ENCODE data around the gene RNF20. TPM values are rescaled to one million over a fixed set of nuclear protein-coding genes. Genes with fewer than 3 reads are reported as not detected.

RNF20 gene
- polyA plus RNA-seq, 1 donor (not counting 4 experiments of a cell fraction or from before 2014, with no cell fraction given) = 28.8 TPM

DNA sequence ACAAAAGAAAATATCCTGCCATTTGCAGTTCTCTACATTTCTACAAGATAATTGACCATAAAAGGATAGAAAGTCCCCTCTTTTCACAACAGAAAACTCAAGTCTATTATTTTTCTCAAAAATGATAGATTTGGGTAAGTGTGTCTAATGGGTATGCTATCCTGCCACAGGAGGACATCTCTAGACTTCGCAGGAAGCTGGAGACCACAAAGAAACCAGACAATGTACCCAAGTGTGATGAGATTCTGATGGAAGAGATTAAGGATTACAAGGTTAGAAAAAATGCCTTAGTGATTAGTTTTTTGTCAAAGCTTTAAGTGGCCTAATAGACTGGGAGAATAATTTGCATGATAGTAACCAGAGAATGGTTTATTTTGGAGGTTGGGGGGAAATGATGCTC, 28.1 kb downstream of the RNF20 start:
- no peak overlapping the region for H3K4me2 ChIP-seq (ENCODE audit: control insufficient read depth, extremely low read depth, insufficient read depth, low read depth, low read length)
- no peaks in the 10 kb centered on the region for H3K27me3 ChIP-seq (ENCODE audit: control insufficient read depth, extremely low read depth, insufficient read depth, low read length)
- H3K36me3 ChIP-seq (ENCODE audit: control insufficient read depth in 2 of 2, extremely low read depth in 1 of 2, insufficient read depth in 2 of 2, low read length in 2 of 2) = peaks cover 13 to 17% of the 10 kb centered on the region in 2 experiments
- H4K20me1 ChIP-seq (ENCODE audit: control insufficient read depth, extremely low read depth, insufficient read depth, low read length) = no peaks in the 10 kb centered on the region
- no peak for TF ChIP-seq EZH2 (IDR thresholded peaks at IDR 0.05; ENCODE audit: low read length)
- TF ChIP-seq, protein P1, sequence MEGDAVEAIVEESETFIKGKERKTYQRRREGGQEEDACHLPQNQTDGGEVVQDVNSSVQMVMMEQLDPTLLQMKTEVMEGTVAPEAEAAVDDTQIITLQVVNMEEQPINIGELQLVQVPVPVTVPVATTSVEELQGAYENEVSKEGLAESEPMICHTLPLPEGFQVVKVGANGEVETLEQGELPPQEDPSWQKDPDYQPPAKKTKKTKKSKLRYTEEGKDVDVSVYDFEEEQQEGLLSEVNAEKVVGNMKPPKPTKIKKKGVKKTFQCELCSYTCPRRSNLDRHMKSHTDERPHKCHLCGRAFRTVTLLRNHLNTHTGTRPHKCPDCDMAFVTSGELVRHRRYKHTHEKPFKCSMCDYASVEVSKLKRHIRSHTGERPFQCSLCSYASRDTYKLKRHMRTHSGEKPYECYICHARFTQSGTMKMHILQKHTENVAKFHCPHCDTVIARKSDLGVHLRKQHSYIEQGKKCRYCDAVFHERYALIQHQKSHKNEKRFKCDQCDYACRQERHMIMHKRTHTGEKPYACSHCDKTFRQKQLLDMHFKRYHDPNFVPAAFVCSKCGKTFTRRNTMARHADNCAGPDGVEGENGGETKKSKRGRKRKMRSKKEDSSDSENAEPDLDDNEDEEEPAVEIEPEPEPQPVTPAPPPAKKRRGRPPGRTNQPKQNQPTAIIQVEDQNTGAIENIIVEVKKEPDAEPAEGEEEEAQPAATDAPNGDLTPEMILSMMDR (optimal IDR thresholded peaks at IDR 0.05 in 1 of 3, IDR thresholded peaks at IDR 0.05 in 1 of 3, conservative IDR thresholded peaks at IDR 0.05 in 1 of 3; ENCODE audit: extremely low read depth in 1 of 3, insufficient read depth in 2 of 3, low read length in 3 of 3) = no peak
- DNase-seq (ENCODE audit: low read depth, low spot score) = no peak
- H3K9me3 ChIP-seq (ENCODE audit: control insufficient read depth, low read depth, low read length) = no peaks in the 10 kb centered on the region
- H3K4me1 ChIP-seq (ENCODE audit: control insufficient read depth, extremely low read depth, insufficient read depth, low read length) = no peaks in the 10 kb centered on the region
- no peaks in the 10 kb centered on the region for H3K9me1 ChIP-seq (ENCODE audit: control insufficient read depth, extremely low read depth, insufficient read depth, low read length)
- FAIRE-seq = no peak
- H3K9ac ChIP-seq (ENCODE audit: control insufficient read depth, extremely low read depth, insufficient read depth, low read length) = no peak overlapping the region
- no peak overlapping the region for H3K27ac ChIP-seq (ENCODE audit: control insufficient read depth, insufficient read depth, low read length)
- H2AFZ ChIP-seq (ENCODE audit: control insufficient read depth, low read length) = no peak overlapping the region
- dilution Hi-C loops (cut with MboI; ENCODE audit: extremely low pct_ligation_motif_present, low sequenced_read_pairs) = no loop called here
- no peaks in the 10 kb centered on the region for H3K79me2 ChIP-seq (ENCODE audit: control insufficient read depth, insufficient read depth, low read length)
- H3K4me3 ChIP-seq (ENCODE audit: control insufficient read depth in 2 of 3, extremely low read depth in 1 of 3, insufficient read depth in 2 of 3, low read depth in 1 of 3, low read length in 3 of 3) = no peak overlapping the region

DNA sequence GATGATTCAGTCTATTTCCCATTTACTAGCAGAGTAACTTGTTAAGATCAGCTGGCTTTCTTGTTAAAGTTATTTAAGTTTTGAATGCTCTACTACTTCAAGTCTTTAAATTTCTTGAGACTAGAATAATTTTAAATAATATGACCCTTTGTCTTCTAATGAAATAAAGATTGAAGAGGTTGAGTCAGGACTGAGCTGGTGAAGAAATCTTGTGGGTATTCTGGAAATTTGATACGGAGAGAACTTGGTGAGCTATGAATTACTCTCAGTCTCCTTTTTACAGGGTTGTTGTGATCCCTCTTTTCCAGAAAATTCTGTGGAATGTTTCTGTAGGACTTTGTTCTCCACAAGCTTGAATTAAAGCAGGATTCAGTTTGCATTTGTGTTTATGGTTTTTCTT, 29.3 kb downstream of the RNF20 start:
- Histone ChIP-seq H3K9ac (ENCODE audit: control insufficient read depth, extremely low read depth, insufficient read depth, low read length) (no peak overlapping the region), H4K20me1 (ENCODE audit: control insufficient read depth, extremely low read depth, insufficient read depth, low read length) (no peaks in the 10 kb centered on the region), H3K9me3 (ENCODE audit: control insufficient read depth, low read depth, low read length) (no peaks in the 10 kb centered on the region), H3K36me3 (ENCODE audit: control insufficient read depth in 2 of 2, extremely low read depth in 1 of 2, insufficient read depth in 2 of 2, low read length in 2 of 2) (peaks cover 9 to 11% of the 10 kb centered on the region in 2 experiments), H3K27me3 (ENCODE audit: control insufficient read depth, extremely low read depth, insufficient read depth, low read length) (no peaks in the 10 kb centered on the region), H3K79me2 (ENCODE audit: control insufficient read depth, insufficient read depth, low read length) (no peaks in the 10 kb centered on the region), H2AFZ (ENCODE audit: control insufficient read depth, low read length) (no peak overlapping the region), H3K9me1 (ENCODE audit: control insufficient read depth, extremely low read depth, insufficient read depth, low read length) (no peaks in the 10 kb centered on the region), H3K4me1 (ENCODE audit: control insufficient read depth, extremely low read depth, insufficient read depth, low read length) (no peaks in the 10 kb centered on the region), H3K4me2 (ENCODE audit: control insufficient read depth, extremely low read depth, insufficient read depth, low read depth, low read length) (no peak overlapping the region), H3K4me3 (ENCODE audit: control insufficient read depth in 2 of 3, extremely low read depth in 1 of 3, insufficient read depth in 2 of 3, low read depth in 1 of 3, low read length in 3 of 3) (no peak overlapping the region), H3K27ac (ENCODE audit: control insufficient read depth, insufficient read depth, low read length) (no peak overlapping the region)
- TF ChIP-seq EZH2 (IDR thresholded peaks at IDR 0.05; ENCODE audit: low read length) = no peak
- TF ChIP-seq, protein P1 (optimal IDR thresholded peaks at IDR 0.05 in 1 of 3, IDR thresholded peaks at IDR 0.05 in 1 of 3, conservative IDR thresholded peaks at IDR 0.05 in 1 of 3; ENCODE audit: extremely low read depth in 1 of 3, insufficient read depth in 2 of 3, low read length in 3 of 3) = no peak
- FAIRE-seq (no peak), DNase-seq (ENCODE audit: low read depth, low spot score) (no peak)
- dilution Hi-C loops (cut with MboI; ENCODE audit: extremely low pct_ligation_motif_present, low sequenced_read_pairs) = no loop called here

Data from keratinocyte (primary cell).